Measurements from ENCODE around the gene SOCS2. TPM values are rescaled to one million over a fixed set of nuclear protein-coding genes. Genes with fewer than 3 reads are reported as not detected.

Gene SOCS2
- total and polyA plus RNA-seq, 2 of the 8 experiments (the other 6 are each of a cell fraction or from before 2014, with no cell fraction given), result 14.5 to 18.0 TPM

- TF ChIP-seq CBX5 (IDR thresholded peaks at IDR 0.05; ENCODE audit: low read depth, low read length) (no peak), TCF12 (IDR thresholded peaks at IDR 0.05; ENCODE audit: low read depth, low read length) (0 out of 2 replicates have a peak, but pooled peaks have one; percentile 56), SIX5 (IDR thresholded peaks at IDR 0.05; ENCODE audit: low read depth, low read length) (no peak), CHD1 (IDR thresholded peaks at IDR 0.05; ENCODE audit: low read depth, low read length) (no peak), RNF2 (IDR thresholded peaks at IDR 0.05; ENCODE audit: borderline replicate concordance, low read depth, low read length, missing control alignments, poor library complexity, severe bottlenecking) (peak; percentile 59), JUN (IDR thresholded peaks at IDR 0.05; ENCODE audit: low read depth, low read length) (no peak), PHF8 (conservative IDR thresholded peaks at IDR 0.05; ENCODE audit: low read depth, low read length) (no peak; the same call in 1 of the 2 replicates), SP1 (IDR thresholded peaks at IDR 0.05; ENCODE audit: low read depth, low read length) (no peak; the same call in 1 of the 2 replicates), FOSL1 (IDR thresholded peaks at IDR 0.05; ENCODE audit: insufficient read depth, low read depth, low read length) (no peak), RXRA (IDR thresholded peaks at IDR 0.05; ENCODE audit: insufficient read depth, low read depth, low read length) (peak; percentile 92), CREB1 (IDR thresholded peaks at IDR 0.05) (peak; percentile 68), CBX8 (IDR thresholded peaks at IDR 0.05; ENCODE audit: borderline replicate concordance, low read depth, low read length) (no peak), RBBP5 (IDR thresholded peaks at IDR 0.05; ENCODE audit: borderline replicate concordance, low read depth, low read length) (peak; percentile 25), POU5F1 (IDR thresholded peaks at IDR 0.05; ENCODE audit: low read depth, low read length) (no peak), SUZ12 (IDR thresholded peaks at IDR 0.05; ENCODE audit: low read length) (no peak), HDAC2 (IDR thresholded peaks at IDR 0.05; ENCODE audit: borderline replicate concordance in 1 of 2, low read depth in 2 of 2, low read length in 2 of 2) (0 out of 4 replicates have a peak, but pooled peaks of 1 of the 2 experiments have one; percentile 7)
- TF ChIP-seq, protein P1, sequence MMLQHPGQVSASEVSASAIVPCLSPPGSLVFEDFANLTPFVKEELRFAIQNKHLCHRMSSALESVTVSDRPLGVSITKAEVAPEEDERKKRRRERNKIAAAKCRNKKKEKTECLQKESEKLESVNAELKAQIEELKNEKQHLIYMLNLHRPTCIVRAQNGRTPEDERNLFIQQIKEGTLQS (IDR thresholded peaks at IDR 0.05; ENCODE audit: insufficient read depth, low read depth, low read length), result peak; percentile 72; the same call in 1 of the 2 replicates
- TF ChIP-seq, protein P2, sequence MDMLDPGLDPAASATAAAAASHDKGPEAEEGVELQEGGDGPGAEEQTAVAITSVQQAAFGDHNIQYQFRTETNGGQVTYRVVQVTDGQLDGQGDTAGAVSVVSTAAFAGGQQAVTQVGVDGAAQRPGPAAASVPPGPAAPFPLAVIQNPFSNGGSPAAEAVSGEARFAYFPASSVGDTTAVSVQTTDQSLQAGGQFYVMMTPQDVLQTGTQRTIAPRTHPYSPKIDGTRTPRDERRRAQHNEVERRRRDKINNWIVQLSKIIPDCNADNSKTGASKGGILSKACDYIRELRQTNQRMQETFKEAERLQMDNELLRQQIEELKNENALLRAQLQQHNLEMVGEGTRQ (IDR thresholded peaks at IDR 0.05; ENCODE audit: low read length), result peak; percentile 95
- TF ChIP-seq, protein P3, sequence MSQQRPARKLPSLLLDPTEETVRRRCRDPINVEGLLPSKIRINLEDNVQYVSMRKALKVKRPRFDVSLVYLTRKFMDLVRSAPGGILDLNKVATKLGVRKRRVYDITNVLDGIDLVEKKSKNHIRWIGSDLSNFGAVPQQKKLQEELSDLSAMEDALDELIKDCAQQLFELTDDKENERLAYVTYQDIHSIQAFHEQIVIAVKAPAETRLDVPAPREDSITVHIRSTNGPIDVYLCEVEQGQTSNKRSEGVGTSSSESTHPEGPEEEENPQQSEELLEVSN (IDR thresholded peaks at IDR 0.05), result no peak; the same call in 1 of the 2 replicates
Measured at GRCh38 chr12:93570552-93571364, 1.7 kb upstream of the SOCS2 start (continued).
